Measurements from ENCODE around the gene RBM39. TPM values are rescaled to one million over a fixed set of nuclear protein-coding genes. Genes with fewer than 3 reads are reported as not detected.

The RBM39 gene
- total and polyA plus RNA-seq, 2 of the 13 experiments (the other 11 are each of a cell fraction or from before 2014, with no cell fraction given) = 788 to 920 TPM

GRCh38 chr20:35699127-35699956 lies 42.7 kb downstream of the RBM39 start, which contains the start of the genes NFS1 and ROMO1 (continued):
- TF ChIP-seq HOMEZ (CRISPR knock-in tag; IDR thresholded peaks at IDR 0.05; ENCODE audit: low read depth) (no peak), PITX1 (CRISPR knock-in tag; IDR thresholded peaks at IDR 0.05) (peak; percentile 88), KAT8 (CRISPR knock-in tag; IDR thresholded peaks at IDR 0.05) (peak; percentile 100), SIX1 (CRISPR knock-in tag; IDR thresholded peaks at IDR 0.05; ENCODE audit: borderline replicate concordance) (peak; percentile 86), ZNF776 (CRISPR knock-in tag; IDR thresholded peaks at IDR 0.05) (peak; percentile 99), ZNF383 (CRISPR knock-in tag; IDR thresholded peaks at IDR 0.05; ENCODE audit: borderline replicate concordance) (peak; percentile 55; the same call in 1 of the 2 replicates), TBX2 (CRISPR knock-in tag; IDR thresholded peaks at IDR 0.05; ENCODE audit: borderline replicate concordance) (peak; percentile 98), ZNF317 (CRISPR knock-in tag; IDR thresholded peaks at IDR 0.05) (peak; percentile 95), MZF1 (CRISPR knock-in tag; IDR thresholded peaks at IDR 0.05; ENCODE audit: borderline replicate concordance) (no peak), CSRNP1 (CRISPR knock-in tag; IDR thresholded peaks at IDR 0.05) (peak; percentile 99), DR1 (CRISPR knock-in tag; IDR thresholded peaks at IDR 0.05) (peak; percentile 90), ARNT (IDR thresholded peaks at IDR 0.05) (no peak), AKAP8 (CRISPR knock-in tag; IDR thresholded peaks at IDR 0.05) (peak; percentile 96; the same call in 1 of the 2 replicates), MAX (IDR thresholded peaks at IDR 0.05) (peak; percentile 97), JUN (CRISPR knock-in tag; IDR thresholded peaks at IDR 0.05) (peak; percentile 71; the same call in 1 of the 2 replicates), ELF4 (CRISPR knock-in tag; IDR thresholded peaks at IDR 0.05; ENCODE audit: borderline replicate concordance) (peak; percentile 84; the same call in 1 of the 2 replicates), SCMH1 (CRISPR knock-in tag; IDR thresholded peaks at IDR 0.05; ENCODE audit: borderline replicate concordance) (no peak), SP5 (CRISPR knock-in tag; IDR thresholded peaks at IDR 0.05; ENCODE audit: borderline replicate concordance, low read depth) (0 out of 2 replicates have a peak, but pooled peaks have one; percentile 10), ZNF205 (CRISPR knock-in tag; IDR thresholded peaks at IDR 0.05) (peak; percentile 97), PRDM10 (CRISPR knock-in tag; IDR thresholded peaks at IDR 0.05; ENCODE audit: low read depth) (peak; percentile 84), ZNF460 (CRISPR knock-in tag; IDR thresholded peaks at IDR 0.05; ENCODE audit: borderline replicate concordance) (peak; percentile 52; the same call in 1 of the 2 replicates), NFYB (CRISPR knock-in tag; IDR thresholded peaks at IDR 0.05) (peak; percentile 58)
